GM13976 (cell line): Measurements from ENCODE around the gene THAP5.

ENCODE experiments used
- DNase-seq: peaks from one replicate; pipeline ENCODE4 v3.0.0; 2012; ENCODE audit warnings: low spot score
- CTCF ChIP-seq: IDR thresholded peaks from 2 replicates; pipeline ENCODE4 v1.5.1; 2012; ENCODE audit warnings: borderline replicate concordance, mild to moderate bottlenecking; ENCODE audit not compliant: insufficient read depth; ENCODE audit errors: extremely low read depth, missing control alignments, control extremely low read depth
- in situ Hi-C: fragments of 300-500 bp; cut with MboI; formaldehyde crosslinking; loops from one replicate; pipeline ENCODE4 v1.12.0; 2022; ENCODE audit warnings: low sequenced_read_pairs, mixed read lengths, inconsistent platforms; ENCODE audit not compliant: unreplicated experiment

Gene THAP5

GRCh38 chr7:108609643-108610042 lies 40.1 kb upstream of the THAP5 start:
- in situ Hi-C loops = no loop called here
- TF ChIP-seq CTCF = no peak
- DNase-seq = no peak

- in situ Hi-C loops = no loop called here
- no peak for DNase-seq
- no peak for TF ChIP-seq CTCF
Observed at GRCh38 chr7:108605559-108606201, 36.2 kb upstream of the THAP5 start.

- in situ Hi-C loops = no loop called here
Observed at GRCh38 chr7:108604307-108605077, 35.0 kb upstream of the THAP5 start.

GRCh38 chr7:108603656-108604306 lies 34.3 kb upstream of the THAP5 start:
- TF ChIP-seq CTCF = no peak
- DNase-seq = no peak
- in situ Hi-C loops = no loop called here

More at GRCh38 chr7:108604307-108605077, 35.0 kb upstream of the THAP5 start:
- DNase-seq = no peak
- no peak for TF ChIP-seq CTCF

GRCh38 chr7:108600399-108600798 lies 30.9 kb upstream of the THAP5 start:
- TF ChIP-seq CTCF = no peak
- no peak for DNase-seq
- in situ Hi-C loops = no loop called here

GRCh38 chr7:108598914-108599580 lies 29.5 kb upstream of the THAP5 start:
- no peak for TF ChIP-seq CTCF
- no peak for DNase-seq
- in situ Hi-C loops = no loop called here
